Common myeloid progenitor, CD34-positive (primary cell): ENCODE data around the gene GIT2.
"Not testable (repeated sequence)": the region's sequence is repeated elsewhere in the genome, so short reads cannot be mapped to it uniquely, and the experiment has no call there.

Source experiments
- CTCF ChIA-PET: fragments of 350-600 bp; sonication (Branson Sonifier 250); formaldehyde crosslinking; loops from one replicate; lab custom pipeline; 2021; ENCODE audit warnings: antibody characterized with exemption; lab: Charles Lee
- POLR2A ChIA-PET: fragments of 350-600 bp; sonication (Branson Sonifier 250); formaldehyde crosslinking; loops from one replicate; lab custom pipeline; 2021; ENCODE audit warnings: antibody characterized with exemption; lab: Charles Lee
- DNase-seq, 3 donors: peaks; one replicate each; pipeline versions ENCODE4 v3.0.0 to v3.0.0-alpha.2; 2013
- H3K27ac ChIP-seq, 2 experiments: 1 replicate in 1 of 2; 2 replicates in 1 of 2; pipeline ENCODE4 v1.7.0; 2013; ENCODE audit warnings: inconsistent platforms in 2 of 2, low read length in 2 of 2, mild to moderate bottlenecking in 2 of 2, low read depth in 1 of 2, moderate library complexity in 1 of 2; ENCODE audit not compliant: severe bottlenecking in 2 of 2, insufficient read depth in 1 of 2, poor library complexity in 1 of 2
- H3K27me3 ChIP-seq, 5 experiments: replicated peaks in 2 of 5; 1 replicate in 3 of 5; 2 replicates in 2 of 5; pipeline versions ENCODE4 v1.6.1 to v1.7.0; 2013; ENCODE audit warnings: low read length in 4 of 5, mild to moderate bottlenecking in 2 of 5, moderate library complexity in 2 of 5, inconsistent platforms in 1 of 5; ENCODE audit not compliant: insufficient read depth in 5 of 5, control insufficient read depth in 4 of 5
- H3K36me3 ChIP-seq, 4 experiments: 1 replicate in 2 of 4; 2 replicates in 2 of 4; pipeline versions ENCODE4 v1.6.1 to v1.7.0; 2013; ENCODE audit warnings: low read length in 3 of 4, control low read depth in 1 of 4, mild to moderate bottlenecking in 1 of 4; ENCODE audit not compliant: control insufficient read depth in 4 of 4, insufficient read depth in 4 of 4
- H3K4me1 ChIP-seq, 4 experiments: 1 replicate in 3 of 4; 2 replicates in 1 of 4; pipeline versions ENCODE4 v1.6.1 to v1.7.1; 2013; ENCODE audit warnings: low read length in 3 of 4, mild to moderate bottlenecking in 3 of 4, control low read depth in 1 of 4, inconsistent platforms in 1 of 4, moderate library complexity in 1 of 4; ENCODE audit not compliant: control insufficient read depth in 4 of 4, insufficient read depth in 4 of 4; ENCODE audit errors: control extremely low read depth in 1 of 4
- H3K4me3 ChIP-seq, 7 experiments: 1 replicate in 4 of 7; 2 replicates in 3 of 7; pipeline versions ENCODE4 v1.5.1 to v1.7.0; 2013; ENCODE audit warnings: mild to moderate bottlenecking in 7 of 7, low read length in 6 of 7, moderate library complexity in 6 of 7, inconsistent platforms in 2 of 7, low read depth in 2 of 7, control low read depth in 1 of 7; ENCODE audit not compliant: insufficient read depth in 4 of 7, control insufficient read depth in 1 of 7; ENCODE audit errors: extremely low read depth in 1 of 7
- H3K9me3 ChIP-seq, 5 experiments: 1 replicate in 4 of 5; 2 replicates in 1 of 5; pipeline versions ENCODE4 v1.6.1 to v1.7.1; 2013; ENCODE audit warnings: low read length in 4 of 5, mild to moderate bottlenecking in 2 of 5, inconsistent platforms in 1 of 5, low read depth in 1 of 5, moderate library complexity in 1 of 5; ENCODE audit not compliant: control insufficient read depth in 4 of 5, insufficient read depth in 2 of 5; ENCODE audit errors: control extremely low read depth in 1 of 5
- WGBS: methylation state at CpG from one replicate; pipeline ENCODE4 v1.1.5; 2013; ENCODE audit not compliant: insufficient coverage; 5-methylcytosine and 5-hydroxymethylcytosine counted together

GIT2 gene

GRCh38 chr12:109929326-109929725 is 66.8 kb downstream of the GIT2 start:
- CTCF ChIA-PET = interaction anchor here (1.0 to 3.4 kb wide), 4 partner anchors 9 to 83 kb away, joined by 3 to 14 read pairs (median 9); no protein-coding TSS in a partner anchor
- H3K27ac ChIP-seq, POLR2A ChIA-PET, H3K9me3 ChIP-seq, H3K27me3 ChIP-seq, H3K4me1 ChIP-seq, H3K4me3 ChIP-seq, DNase-seq: not testable (repeated sequence)
- peaks cover 26 to 64% (median 47%) of the 10 kb centered on the region in 4 experiments for H3K36me3 ChIP-seq
- 90% methylated on average over 3 of the region's 14 CpGs for WGBS

- CTCF ChIA-PET = interaction anchor here (0.6 to 3.4 kb wide), 9 partner anchors 10 to 489 kb away, joined by 3 to 12 read pairs (median 4); no protein-coding TSS in a partner anchor
These were observed 68.0 kb downstream of the GIT2 start for GRCh38 chr12:109928058-109928656.

DNA sequence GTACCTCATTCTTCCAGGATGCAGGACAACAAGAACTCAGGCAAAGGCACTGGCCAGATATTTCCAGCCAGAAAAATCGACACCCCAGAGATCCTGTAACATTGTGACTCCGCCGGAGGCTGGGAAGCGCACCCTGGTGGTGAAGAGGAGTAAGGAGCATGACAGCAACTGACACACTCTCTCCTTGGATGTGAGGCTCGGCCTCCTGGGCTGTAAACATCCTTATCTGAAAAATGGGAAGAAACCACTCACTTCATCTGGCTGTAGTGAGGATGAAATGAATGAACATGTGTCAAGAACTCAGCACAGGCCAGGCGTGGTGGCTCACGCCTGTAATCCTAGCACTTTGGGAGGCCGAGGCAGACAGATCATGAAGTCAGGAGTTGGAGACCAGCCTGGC is 68.5 kb downstream of the GIT2 start:
- Histone ChIP-seq H3K27ac (no peak overlapping the region), H3K4me3 (no peak overlapping the region), H3K27me3 (no peaks in the 10 kb centered on the region), H3K4me1 (no peaks in the 10 kb centered on the region), H3K9me3 (no peaks in the 10 kb centered on the region), H3K36me3 (peaks cover 20 to 59% (median 40%) of the 10 kb centered on the region in 4 experiments)
- WGBS = 91% methylated on average over 5 of the region's 8 CpGs
- CTCF ChIA-PET = interaction anchor here (0.8 to 3.4 kb wide), 8 partner anchors 10 to 82 kb away, joined by 3 to 12 read pairs (median 6); no protein-coding TSS in a partner anchor
- POLR2A ChIA-PET = interaction anchor here (0.7 kb wide), 1 partner anchor 75 kb away, joined by 5 read pairs; no protein-coding TSS in a partner anchor
- DNase-seq = peak; percentile 19 to 52 (median 43)

More at GRCh38 chr12:109928058-109928656, 68.0 kb downstream of the GIT2 start:
- 100% methylated on average over 9 of the region's 12 CpGs for WGBS
- DNase-seq = no peak
- Histone ChIP-seq H3K36me3 (peaks cover 23 to 61% (median 43%) of the 10 kb centered on the region in 4 experiments), H3K27ac (no peak overlapping the region), H3K4me3 (no peak overlapping the region), H3K27me3 (no peaks in the 10 kb centered on the region), H3K9me3 (no peaks in the 10 kb centered on the region), H3K4me1 (no peaks in the 10 kb centered on the region)
- POLR2A ChIA-PET = no interaction called here

DNA sequence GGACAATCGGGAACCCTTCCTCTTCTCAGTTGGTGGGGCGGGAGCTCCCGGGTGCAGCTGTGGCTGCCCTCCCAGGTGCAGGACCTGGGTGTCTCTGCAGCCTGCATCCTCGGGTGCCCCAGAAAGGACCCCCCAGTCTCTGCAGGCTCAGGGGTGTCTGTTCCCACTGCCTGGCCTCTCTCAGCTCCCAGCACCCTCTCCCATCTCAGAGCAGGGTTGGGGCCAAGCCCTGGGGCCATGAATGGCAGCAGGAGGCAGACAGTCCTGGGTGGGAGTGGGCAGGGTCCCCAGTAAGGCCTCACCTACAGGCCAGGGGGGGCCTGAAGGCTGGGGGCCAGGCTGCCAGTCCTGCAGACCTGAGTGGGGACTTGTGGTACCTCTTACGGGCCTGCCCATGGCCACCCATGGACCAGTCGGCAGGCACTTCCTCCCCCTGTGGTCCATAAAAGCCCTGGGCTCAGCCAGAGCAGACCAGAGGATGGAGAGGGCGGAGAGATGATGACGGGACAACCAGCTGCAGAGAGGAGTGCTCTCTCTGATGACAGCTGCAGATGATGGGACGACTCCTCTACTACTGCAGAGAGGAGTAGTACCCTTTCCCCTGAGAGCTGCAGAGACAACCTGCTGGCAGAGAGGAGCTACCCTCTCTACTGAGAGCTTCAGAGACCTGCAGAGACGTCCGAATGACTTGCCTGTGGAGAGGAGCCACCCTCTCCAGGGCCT is 69.5 kb downstream of the GIT2 start:
- Histone ChIP-seq H3K27me3 (no peaks in the 10 kb centered on the region), H3K36me3 (peaks cover 12 to 54% (median 34%) of the 10 kb centered on the region in 4 experiments), H3K27ac (no peak overlapping the region), H3K9me3 (no peaks in the 10 kb centered on the region), H3K4me3 (no peak overlapping the region), H3K4me1 (no peaks in the 10 kb centered on the region)
- 96% methylated on average over 11 of the region's 11 CpGs for WGBS
- CTCF ChIA-PET = interaction anchor here (0.8 to 3.4 kb wide), 5 partner anchors 11 to 81 kb away, joined by 3 to 12 read pairs (median 4); no protein-coding TSS in a partner anchor
- POLR2A ChIA-PET = interaction anchor here (0.5 to 0.7 kb wide), 2 partner anchors 76 to 136 kb away, joined by 3 to 5 read pairs; no protein-coding TSS in a partner anchor
- no peak for DNase-seq

GRCh38 chr12:109926016-109926415 is 70.2 kb downstream of the GIT2 start:
- no peak for DNase-seq
- 96% methylated on average over 5 of the region's 8 CpGs for WGBS
- Histone ChIP-seq H3K27ac (no peak overlapping the region), H3K27me3 (no peaks in the 10 kb centered on the region), H3K9me3 (no peaks in the 10 kb centered on the region), H3K36me3 (peaks cover 10 to 51% (median 29%) of the 10 kb centered on the region in 4 experiments), H3K4me3 (no peak overlapping the region), H3K4me1 (no peaks in the 10 kb centered on the region)
- POLR2A ChIA-PET = no interaction called here
- CTCF ChIA-PET = interaction anchor here (1.9 to 2.0 kb wide), 2 partner anchors 11 to 71 kb away, joined by 4 to 6 read pairs; no protein-coding TSS in a partner anchor

GRCh38 chr12:109925185-109925840 is 70.9 kb downstream of the GIT2 start:
- Histone ChIP-seq H3K4me1 (no peaks in the 10 kb centered on the region), H3K9me3 (no peaks in the 10 kb centered on the region), H3K4me3 (no peak overlapping the region), H3K36me3 (peaks cover 8 to 51% (median 29%) of the 10 kb centered on the region in 4 experiments), H3K27ac (no peak overlapping the region), H3K27me3 (no peaks in the 10 kb centered on the region)
- CTCF ChIA-PET = interaction anchor here (0.8 to 2.0 kb wide), 4 partner anchors 11 to 71 kb away, joined by 3 to 6 read pairs (median 4); no protein-coding TSS in a partner anchor
- DNase-seq = peak in 1 of 3 donors; percentile 21
- WGBS = 92% methylated on average over 14 of the region's 20 CpGs
- POLR2A ChIA-PET = no interaction called here
